Hepatocyte (in vitro differentiated cells): ENCODE data around the gene LSAMP. TPM values are rescaled to one million over a fixed set of nuclear protein-coding genes. Genes with fewer than 3 reads are reported as not detected.

Experiments
- DNase-seq: peaks from one replicate; pipeline ENCODE4 v3.0.0-alpha.2; 2016; ENCODE audit warnings: low spot score
- H2AFZ ChIP-seq: fragments of 200-600 bp; sonication (generic); 2 replicates; pipeline ENCODE4 v1.6.0; 2016; ENCODE audit warnings: antibody characterized with exemption, mild to moderate bottlenecking
- H3K27ac ChIP-seq: fragments of 200-600 bp; sonication (generic); 2 replicates; pipeline ENCODE4 v1.5.1; 2016; ENCODE audit warnings: mild to moderate bottlenecking
- H3K27me3 ChIP-seq: fragments of 200-600 bp; sonication (generic); 2 replicates; pipeline ENCODE4 v1.6.1; 2016
- H3K36me3 ChIP-seq: fragments of 200-600 bp; sonication (generic); replicated peaks from 2 replicates; pipeline ENCODE4 v1.5.1; 2016; ENCODE audit warnings: low read depth; ENCODE audit not compliant: insufficient read depth
- H3K4me1 ChIP-seq: fragments of 200-600 bp; sonication (generic); 2 replicates; pipeline ENCODE4 v1.5.1; 2016; ENCODE audit warnings: mild to moderate bottlenecking, moderate library complexity; ENCODE audit not compliant: insufficient read depth
- H3K4me2 ChIP-seq: fragments of 200-600 bp; sonication (generic); 2 replicates; pipeline ENCODE4 v1.6.0; 2016
- H3K4me3 ChIP-seq: fragments of 200-600 bp; sonication (generic); 2 replicates; pipeline ENCODE4 v1.5.1; 2016; ENCODE audit warnings: mild to moderate bottlenecking
- H3K79me2 ChIP-seq: fragments of 200-600 bp; sonication (generic); 2 replicates; pipeline ENCODE4 v1.6.0; 2017; ENCODE audit warnings: mild to moderate bottlenecking
- H3K9me2 ChIP-seq: fragments of 200-600 bp; sonication (generic); replicated peaks from 2 replicates; pipeline ENCODE4 v1.6.0; 2017; ENCODE audit warnings: mild to moderate bottlenecking; ENCODE audit not compliant: insufficient read depth
- H3K9me3 ChIP-seq: fragments of 200-600 bp; sonication (generic); 2 replicates; pipeline ENCODE4 v1.5.1; 2016; ENCODE audit warnings: low read depth, mild to moderate bottlenecking
- H4K20me1 ChIP-seq: fragments of 200-600 bp; sonication (generic); 2 replicates; pipeline ENCODE4 v1.6.0; 2016; ENCODE audit warnings: mild to moderate bottlenecking; ENCODE audit not compliant: insufficient read depth, poor library complexity, severe bottlenecking
- CTCF ChIP-seq: fragments of 200-600 bp; sonication (generic); IDR thresholded peaks from 2 replicates; pipeline ENCODE4 v1.5.1; 2016; ENCODE audit warnings: antibody characterized with exemption, mild to moderate bottlenecking; ENCODE audit not compliant: poor library complexity
- EZH2 ChIP-seq: fragments of 200-600 bp; sonication (generic); IDR thresholded peaks from 2 replicates; pipeline ENCODE4 v1.6.1; 2016; ENCODE audit warnings: antibody characterized with exemption, mild to moderate bottlenecking, borderline replicate concordance
- EZH2phosphoT487 ChIP-seq: fragments of 200-600 bp; sonication (generic); IDR thresholded peaks from one replicate; pipeline ENCODE4 v1.6.1; 2018; ENCODE audit warnings: antibody characterized with exemption, mild to moderate bottlenecking, low read depth, moderate library complexity; ENCODE audit not compliant: unreplicated experiment, severe bottlenecking
- WGBS: methylation state at CpG from one replicate; pipeline ENCODE4 v1.1.6; 2016; ENCODE audit warnings: low lambda C conversion rate; ENCODE audit errors: missing lambda C conversion rate; 5-methylcytosine and 5-hydroxymethylcytosine counted together
- polyA plus RNA-seq: library from polyadenylated mRNA; unstranded; fragments of >200 nt; fragmentation: Nextera tagmentation; extraction: Ambion mirVana; gene quantifications from 2 replicates; pipeline ENCODE4 v1.2.1, GENCODE V29; 2016
- total RNA-seq: library from RNA; depleted of rRNA; stranded (reverse); fragments of >200 nt; gene quantifications from 2 replicates; pipeline ENCODE4 v1.2.3, GENCODE V29; 2014

Gene LSAMP
- total and polyA plus RNA-seq, 2 experiments from 2014 or later: 15.1 to 22.3 TPM

- no peak overlapping the region for H3K4me2 ChIP-seq
- H3K36me3 ChIP-seq: no peaks in the 10 kb centered on the region
- no peak overlapping the region for H3K4me3 ChIP-seq
- no peaks in the 10 kb centered on the region for H3K9me3 ChIP-seq
- DNase-seq: no peak
- no peak for TF ChIP-seq CTCF
- no peak for TF ChIP-seq EZH2phosphoT487
- no peak for TF ChIP-seq EZH2
- no peaks in the 10 kb centered on the region for H3K4me1 ChIP-seq
- no peaks in the 10 kb centered on the region for H4K20me1 ChIP-seq
- no peaks in the 10 kb centered on the region for H3K9me2 ChIP-seq
- WGBS: 92% methylated on average over 1 of the region's 1 CpG
- no peaks in the 10 kb centered on the region for H3K79me2 ChIP-seq
- no peaks in the 10 kb centered on the region for H3K27me3 ChIP-seq
- no peak overlapping the region for H2AFZ ChIP-seq
- H3K27ac ChIP-seq: no peak overlapping the region
These were observed 143.9 kb downstream of the LSAMP start for GRCh38 chr3:116301422-116301821.

- no peaks in the 10 kb centered on the region for H4K20me1 ChIP-seq
- no peak overlapping the region for H2AFZ ChIP-seq
- H3K79me2 ChIP-seq: no peaks in the 10 kb centered on the region
- no peak overlapping the region for H3K4me2 ChIP-seq
- no peaks in the 10 kb centered on the region for H3K9me2 ChIP-seq
- no peak overlapping the region for H3K27ac ChIP-seq
- no peaks in the 10 kb centered on the region for H3K4me1 ChIP-seq
- no peaks in the 10 kb centered on the region for H3K27me3 ChIP-seq
- H3K36me3 ChIP-seq: no peaks in the 10 kb centered on the region
- H3K4me3 ChIP-seq: no peak overlapping the region
- DNase-seq: no peak
- no peak for TF ChIP-seq EZH2phosphoT487
- no peak for TF ChIP-seq CTCF
- TF ChIP-seq EZH2: no peak
- WGBS: 94% methylated on average over 5 of the region's 5 CpGs
- H3K9me3 ChIP-seq: no peaks in the 10 kb centered on the region
These were observed 145.1 kb downstream of the LSAMP start for GRCh38 chr3:116300226-116300625.

GRCh38 chr3:116299646-116300081 is 145.6 kb downstream of the LSAMP start:
- H4K20me1 ChIP-seq: no peaks in the 10 kb centered on the region
- no peaks in the 10 kb centered on the region for H3K36me3 ChIP-seq
- H3K9me2 ChIP-seq: no peaks in the 10 kb centered on the region
- H3K4me3 ChIP-seq: no peak overlapping the region
- no peak overlapping the region for H3K4me2 ChIP-seq
- H3K27ac ChIP-seq: no peak overlapping the region
- H3K9me3 ChIP-seq: no peaks in the 10 kb centered on the region
- 84% methylated on average over 3 of the region's 3 CpGs for WGBS
- no peak for DNase-seq
- no peak overlapping the region for H2AFZ ChIP-seq
- H3K4me1 ChIP-seq: no peaks in the 10 kb centered on the region
- H3K27me3 ChIP-seq: no peaks in the 10 kb centered on the region
- no peaks in the 10 kb centered on the region for H3K79me2 ChIP-seq
- TF ChIP-seq EZH2phosphoT487 (no peak), CTCF (no peak), EZH2 (no peak)

GRCh38 chr3:116298151-116298550 is 147.1 kb downstream of the LSAMP start:
- no peaks in the 10 kb centered on the region for H3K27me3 ChIP-seq
- H3K79me2 ChIP-seq: no peaks in the 10 kb centered on the region
- no peak overlapping the region for H3K4me2 ChIP-seq
- 80% methylated on average over 1 of the region's 1 CpG for WGBS
- no peaks in the 10 kb centered on the region for H4K20me1 ChIP-seq
- no peak for DNase-seq
- no peaks in the 10 kb centered on the region for H3K4me1 ChIP-seq
- H3K27ac ChIP-seq: no peak overlapping the region
- H3K9me2 ChIP-seq: no peaks in the 10 kb centered on the region
- H2AFZ ChIP-seq: no peak overlapping the region
- H3K36me3 ChIP-seq: no peaks in the 10 kb centered on the region
- no peak overlapping the region for H3K4me3 ChIP-seq
- TF ChIP-seq CTCF: no peak
- no peak for TF ChIP-seq EZH2
- TF ChIP-seq EZH2phosphoT487: no peak
- H3K9me3 ChIP-seq: no peaks in the 10 kb centered on the region
